IMR-90 (cell line): ENCODE data around the gene TTLL4.

Source experiments
- CTCF ChIP-seq: conservative IDR thresholded peaks from 2 replicates; pipeline ENCODE4 v1.5.1; 2012; ENCODE audit warnings: mild to moderate bottlenecking, low read depth, low read length, improper control_type of control experiment
- POLR2A ChIP-seq: IDR thresholded peaks from 2 replicates; pipeline ENCODE4 v1.6.1; 2012; ENCODE audit warnings: mild to moderate bottlenecking, low read depth, low read length
- RAD21 ChIP-seq: IDR thresholded peaks from 2 replicates; pipeline ENCODE4 v1.6.1; 2012; ENCODE audit warnings: low read length, improper control_type of control experiment

- TF ChIP-seq CTCF (no peak), POLR2A (no peak), RAD21 (no peak)
Observed at GRCh38 chr2:218792433-218792832, 81.8 kb downstream of the TTLL4 start.
